ENCODE results near the gene COL11A2.

The COL11A2 gene

DNA sequence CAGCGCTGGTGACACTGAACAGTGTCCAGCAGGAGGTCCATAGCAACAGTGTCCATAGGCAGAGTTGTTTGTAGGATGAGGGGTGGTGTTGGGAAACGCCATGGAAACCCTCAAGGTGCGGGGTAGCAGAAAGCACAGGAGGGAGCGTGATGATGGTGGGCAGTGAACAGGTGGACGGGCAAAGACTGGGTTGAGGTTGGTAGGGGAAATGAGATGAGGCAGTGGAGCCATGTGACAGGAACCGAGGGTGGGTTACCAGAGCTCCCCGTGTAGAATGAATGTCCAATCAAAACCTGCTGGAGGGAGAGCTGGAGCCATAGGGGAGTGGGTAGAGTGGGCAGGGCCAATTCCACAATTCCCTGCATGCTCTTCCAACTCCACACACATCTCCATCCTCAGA, 78.5 kb downstream of the COL11A2 start:
- no peak for DNase-seq

All from NCI-H2171 treated with DMSO at 0.1 percent for 48 hours (cell line).